Measurements from ENCODE around the gene YY1AP1. TPM values are rescaled to one million over a fixed set of nuclear protein-coding genes. Genes with fewer than 3 reads are reported as not detected.
"Not testable (repeated sequence)": the region's sequence is repeated elsewhere in the genome, so short reads cannot be mapped to it uniquely, and the experiment has no call there.

The YY1AP1 gene
- total RNA-seq, 4 donors from 2014 or later: 64.5 to 144 (median 84.3) TPM

GRCh38 chr1:155645648-155646047 lies 42.9 kb downstream of the YY1AP1 start:
- H3K36me3 ChIP-seq: no peaks in the 10 kb centered on the region
- H3K27me3 ChIP-seq: no peaks in the 10 kb centered on the region
- no peak overlapping the region for H3K27ac ChIP-seq
- DNase-seq: no peak
- H3K9me3 ChIP-seq: peaks cover 0 to 5% (median 2%) of the 10 kb centered on the region in 4 donors
- H3K4me1 ChIP-seq: no peaks in the 10 kb centered on the region
- no peak for TF ChIP-seq POLR2A (IDR thresholded peaks at IDR 0.05)
- no peak for TF ChIP-seq CTCF (IDR thresholded peaks at IDR 0.05)
- no peak overlapping the region for H3K4me3 ChIP-seq

DNA sequence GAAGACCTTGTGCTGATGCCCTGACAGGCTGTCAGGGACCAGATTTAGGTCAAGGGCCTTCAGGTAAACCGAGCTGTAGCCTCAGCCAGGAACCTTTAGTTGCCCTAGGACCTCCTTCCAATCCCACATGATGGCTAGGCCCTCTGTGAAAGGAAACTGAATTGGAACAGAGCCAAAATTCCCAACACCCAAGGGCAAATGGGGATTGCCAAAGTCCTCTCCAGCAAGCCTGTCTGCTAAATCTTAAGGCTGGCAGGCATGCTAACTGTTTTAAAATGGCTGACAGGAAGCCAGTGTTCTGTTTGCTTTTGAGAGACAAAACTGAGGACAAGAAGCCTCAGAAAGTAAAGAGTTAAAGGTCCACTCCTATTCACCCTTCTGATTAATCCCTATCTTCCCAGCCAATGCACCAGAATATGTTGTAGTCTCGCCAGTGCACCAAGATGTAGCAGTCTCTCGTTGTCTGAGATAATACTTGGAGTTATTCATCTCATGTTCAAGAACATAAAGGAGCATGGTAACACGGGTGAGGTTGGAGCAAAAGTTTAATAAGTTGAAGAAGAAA lies 43.5 kb downstream of the YY1AP1 start:
- no peak for DNase-seq
- Histone ChIP-seq H3K9me3 (peaks cover 0 to 5% (median 2%) of the 10 kb centered on the region in 4 donors), H3K27me3 (no peaks in the 10 kb centered on the region), H3K27ac (no peak overlapping the region), H3K4me3 (no peak overlapping the region), H3K36me3 (no peaks in the 10 kb centered on the region), H3K4me1 (no peaks in the 10 kb centered on the region)
- TF ChIP-seq CTCF (IDR thresholded peaks at IDR 0.05) (no peak), POLR2A (IDR thresholded peaks at IDR 0.05) (no peak)

- Histone ChIP-seq H3K27me3 (no peaks in the 10 kb centered on the region), H3K4me3 (no peak overlapping the region), H3K4me1 (no peaks in the 10 kb centered on the region), H3K27ac (no peak overlapping the region), H3K9me3 (peaks cover 0 to 5% (median 2%) of the 10 kb centered on the region in 4 donors), H3K36me3 (no peaks in the 10 kb centered on the region)
- TF ChIP-seq CTCF (IDR thresholded peaks at IDR 0.05): no peak
- TF ChIP-seq POLR2A (IDR thresholded peaks at IDR 0.05): no peak
- no peak for DNase-seq
These were observed 45.3 kb downstream of the YY1AP1 start for GRCh38 chr1:155643230-155643629.

- H3K27ac ChIP-seq, H3K36me3 ChIP-seq, H3K27me3 ChIP-seq, H3K4me3 ChIP-seq, H3K4me1 ChIP-seq, H3K9me3 ChIP-seq: not testable (repeated sequence)
- peak in 1 of 3 donors; percentile 50 for DNase-seq
These were observed 45.9 kb downstream of the YY1AP1 start for GRCh38 chr1:155642559-155643180.

GRCh38 chr1:155640367-155640766 lies 48.2 kb downstream of the YY1AP1 start:
- Histone ChIP-seq H3K4me1 (peaks cover 0 to 8% (median 0%) of the 10 kb centered on the region in 4 donors), H3K27ac (no peak overlapping the region), H3K36me3 (no peaks in the 10 kb centered on the region), H3K9me3 (peaks cover 0 to 5% (median 2%) of the 10 kb centered on the region in 4 donors), H3K27me3 (no peaks in the 10 kb centered on the region), H3K4me3 (no peak overlapping the region)
- TF ChIP-seq POLR2A (IDR thresholded peaks at IDR 0.05) (no peak), CTCF (IDR thresholded peaks at IDR 0.05) (no peak)
- DNase-seq: no peak

DNA sequence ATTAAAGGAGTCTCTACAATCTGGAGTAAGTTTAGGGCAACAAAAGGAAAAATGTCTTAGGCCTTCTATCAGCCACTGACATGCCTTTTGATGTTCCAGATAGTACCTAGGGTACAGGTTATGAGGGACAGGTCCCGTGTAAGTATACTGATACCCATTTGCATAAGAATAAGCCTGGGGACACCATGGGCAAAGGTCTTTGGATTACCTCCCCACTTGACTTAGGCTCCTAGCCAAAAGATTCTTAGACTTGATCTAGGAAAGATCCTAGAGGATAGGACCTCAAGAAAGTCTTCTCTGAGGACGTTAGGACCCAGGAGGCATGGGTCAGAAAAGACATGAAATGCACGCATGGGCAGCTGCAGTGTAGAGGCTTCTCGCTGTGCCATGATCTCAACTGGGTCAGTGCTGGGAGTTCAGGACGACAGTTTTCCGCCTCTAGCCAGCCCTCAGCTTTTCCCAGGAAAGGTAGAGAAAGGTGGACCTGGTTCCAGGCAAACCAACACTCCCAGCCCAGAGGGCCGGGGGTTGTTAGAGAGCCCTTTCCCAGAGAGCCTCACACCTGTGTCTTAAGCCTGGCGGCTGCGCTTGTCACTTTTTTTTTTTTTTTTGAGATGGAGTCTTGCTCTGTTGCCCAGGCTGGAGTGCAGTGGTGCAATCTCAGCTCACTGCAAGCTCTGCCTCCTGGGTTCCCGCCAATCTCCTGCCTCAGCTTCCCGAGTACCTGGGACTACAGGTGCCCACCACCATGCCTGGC lies 52.0 kb downstream of the YY1AP1 start:
- Histone ChIP-seq H3K9me3 (peaks cover 0 to under 1% (median under 1%) of the 10 kb centered on the region in 4 donors), H3K27ac (peak overlapping the region in 1 of 4 donors; percentile 54), H3K36me3 (no peaks in the 10 kb centered on the region), H3K4me3 (peak overlapping the region in 1 of 4 donors; percentile 44), H3K27me3 (no peaks in the 10 kb centered on the region), H3K4me1 (peaks cover 0 to 8% (median 0%) of the 10 kb centered on the region in 4 donors)
- no peak for TF ChIP-seq POLR2A (IDR thresholded peaks at IDR 0.05)
- no peak for TF ChIP-seq CTCF (IDR thresholded peaks at IDR 0.05)
- DNase-seq: no peak

GRCh38 chr1:155626428-155626827 lies 62.1 kb downstream of the YY1AP1 start:
- H3K4me1 ChIP-seq, H3K4me3 ChIP-seq, DNase-seq, H3K27me3 ChIP-seq, H3K36me3 ChIP-seq, H3K9me3 ChIP-seq, H3K27ac ChIP-seq: not testable (repeated sequence)
